Measurements from ENCODE around the gene UTF1. TPM values are rescaled to one million over a fixed set of nuclear protein-coding genes. Genes with fewer than 3 reads are reported as not detected.
A peak's percentile ranks its signal among the peaks of the same experiment; 100 is the strongest.

Gene UTF1
- total RNA-seq, 1 donor from 2014 or later, result 0.61 TPM

DNA sequence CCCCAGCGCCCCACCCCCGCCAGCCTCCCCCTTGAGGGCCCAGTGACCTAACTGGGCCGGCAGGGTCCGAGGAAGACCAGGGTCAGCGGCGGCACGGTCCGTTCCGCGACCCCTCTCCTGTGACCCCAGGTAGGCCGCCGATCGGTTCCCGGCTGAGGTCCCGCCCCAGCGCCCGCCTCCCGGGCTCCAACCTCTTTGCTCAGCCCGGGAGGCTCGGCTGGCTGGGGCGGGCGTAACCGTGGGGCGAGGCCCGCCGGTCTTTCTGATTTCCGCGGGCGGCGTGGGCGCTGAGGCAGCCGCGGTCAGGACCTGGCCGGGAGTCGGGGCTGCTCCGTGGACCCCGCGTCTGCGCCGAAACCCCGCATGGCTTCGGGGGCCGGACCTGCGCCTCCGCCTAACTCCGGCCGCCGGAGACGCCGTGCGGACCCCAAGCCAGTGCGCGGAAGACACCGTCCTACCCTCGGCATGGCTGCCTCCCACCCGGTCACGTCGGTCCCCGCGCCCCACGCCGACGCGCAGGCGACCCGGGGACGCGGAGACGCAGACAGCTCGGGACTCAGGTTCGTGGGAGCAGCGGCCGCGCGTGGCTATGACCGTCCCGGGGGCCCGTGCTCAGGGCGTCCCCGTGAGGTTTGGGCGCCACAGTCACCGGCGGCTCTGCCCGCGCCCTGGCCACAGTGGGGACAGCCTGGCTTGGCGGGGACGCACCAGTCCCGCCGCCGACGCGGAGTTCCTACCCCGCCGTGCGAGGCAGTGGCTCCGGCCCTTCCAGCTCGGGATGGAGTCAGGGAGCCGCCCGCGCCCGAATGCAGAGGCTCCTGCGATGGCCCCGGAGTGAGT is 6.6 kb downstream of the UTF1 start:
- TF ChIP-seq, protein P1, sequence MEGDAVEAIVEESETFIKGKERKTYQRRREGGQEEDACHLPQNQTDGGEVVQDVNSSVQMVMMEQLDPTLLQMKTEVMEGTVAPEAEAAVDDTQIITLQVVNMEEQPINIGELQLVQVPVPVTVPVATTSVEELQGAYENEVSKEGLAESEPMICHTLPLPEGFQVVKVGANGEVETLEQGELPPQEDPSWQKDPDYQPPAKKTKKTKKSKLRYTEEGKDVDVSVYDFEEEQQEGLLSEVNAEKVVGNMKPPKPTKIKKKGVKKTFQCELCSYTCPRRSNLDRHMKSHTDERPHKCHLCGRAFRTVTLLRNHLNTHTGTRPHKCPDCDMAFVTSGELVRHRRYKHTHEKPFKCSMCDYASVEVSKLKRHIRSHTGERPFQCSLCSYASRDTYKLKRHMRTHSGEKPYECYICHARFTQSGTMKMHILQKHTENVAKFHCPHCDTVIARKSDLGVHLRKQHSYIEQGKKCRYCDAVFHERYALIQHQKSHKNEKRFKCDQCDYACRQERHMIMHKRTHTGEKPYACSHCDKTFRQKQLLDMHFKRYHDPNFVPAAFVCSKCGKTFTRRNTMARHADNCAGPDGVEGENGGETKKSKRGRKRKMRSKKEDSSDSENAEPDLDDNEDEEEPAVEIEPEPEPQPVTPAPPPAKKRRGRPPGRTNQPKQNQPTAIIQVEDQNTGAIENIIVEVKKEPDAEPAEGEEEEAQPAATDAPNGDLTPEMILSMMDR (IDR thresholded peaks at IDR 0.05; ENCODE audit: partially characterized antibody, unreplicated experiment), result no peak
- no peak for DNase-seq
- Mint-ChIP-seq H3K4me3 (ENCODE audit: unreplicated experiment) (no peak overlapping the region), H3K27me3 (ENCODE audit: unreplicated experiment) (peaks cover 20% of the 10 kb centered on the region), H3K27ac (ENCODE audit: unreplicated experiment) (no peak overlapping the region), H3K36me3 (ENCODE audit: unreplicated experiment) (no peaks in the 10 kb centered on the region), H3K9me3 (ENCODE audit: unreplicated experiment) (peaks cover 5% of the 10 kb centered on the region), H3K4me1 (ENCODE audit: low read depth, unreplicated experiment) (peaks cover 4% of the 10 kb centered on the region)

DNA sequence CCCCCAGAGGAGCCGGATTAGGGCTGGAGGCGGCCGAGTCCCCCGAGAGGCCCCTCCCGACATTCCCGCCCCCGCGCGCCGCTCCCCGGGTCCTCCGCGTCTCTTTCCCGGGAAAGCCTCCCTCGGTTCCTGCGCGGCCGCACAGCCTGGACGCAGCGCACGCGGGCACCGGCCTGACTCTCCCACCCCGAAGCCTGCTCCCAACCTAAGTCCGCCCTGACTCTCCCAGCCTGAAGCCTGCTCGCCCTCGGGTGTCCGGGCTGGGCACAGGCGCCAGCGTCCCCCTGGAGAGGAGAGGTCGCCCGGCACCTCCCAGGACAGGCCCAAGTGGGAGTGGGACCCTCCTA is 7.2 kb downstream of the UTF1 start:
- Mint-ChIP-seq H3K27me3 (ENCODE audit: unreplicated experiment) (peaks cover 18% of the 10 kb centered on the region), H3K36me3 (ENCODE audit: unreplicated experiment) (no peaks in the 10 kb centered on the region), H3K27ac (ENCODE audit: unreplicated experiment) (no peak overlapping the region), H3K4me1 (ENCODE audit: low read depth, unreplicated experiment) (peaks cover 4% of the 10 kb centered on the region), H3K9me3 (ENCODE audit: unreplicated experiment) (peaks cover 5% of the 10 kb centered on the region), H3K4me3 (ENCODE audit: unreplicated experiment) (no peak overlapping the region)
- TF ChIP-seq, protein P1 (IDR thresholded peaks at IDR 0.05; ENCODE audit: partially characterized antibody, unreplicated experiment), result no peak
- DNase-seq, result no peak

DNA sequence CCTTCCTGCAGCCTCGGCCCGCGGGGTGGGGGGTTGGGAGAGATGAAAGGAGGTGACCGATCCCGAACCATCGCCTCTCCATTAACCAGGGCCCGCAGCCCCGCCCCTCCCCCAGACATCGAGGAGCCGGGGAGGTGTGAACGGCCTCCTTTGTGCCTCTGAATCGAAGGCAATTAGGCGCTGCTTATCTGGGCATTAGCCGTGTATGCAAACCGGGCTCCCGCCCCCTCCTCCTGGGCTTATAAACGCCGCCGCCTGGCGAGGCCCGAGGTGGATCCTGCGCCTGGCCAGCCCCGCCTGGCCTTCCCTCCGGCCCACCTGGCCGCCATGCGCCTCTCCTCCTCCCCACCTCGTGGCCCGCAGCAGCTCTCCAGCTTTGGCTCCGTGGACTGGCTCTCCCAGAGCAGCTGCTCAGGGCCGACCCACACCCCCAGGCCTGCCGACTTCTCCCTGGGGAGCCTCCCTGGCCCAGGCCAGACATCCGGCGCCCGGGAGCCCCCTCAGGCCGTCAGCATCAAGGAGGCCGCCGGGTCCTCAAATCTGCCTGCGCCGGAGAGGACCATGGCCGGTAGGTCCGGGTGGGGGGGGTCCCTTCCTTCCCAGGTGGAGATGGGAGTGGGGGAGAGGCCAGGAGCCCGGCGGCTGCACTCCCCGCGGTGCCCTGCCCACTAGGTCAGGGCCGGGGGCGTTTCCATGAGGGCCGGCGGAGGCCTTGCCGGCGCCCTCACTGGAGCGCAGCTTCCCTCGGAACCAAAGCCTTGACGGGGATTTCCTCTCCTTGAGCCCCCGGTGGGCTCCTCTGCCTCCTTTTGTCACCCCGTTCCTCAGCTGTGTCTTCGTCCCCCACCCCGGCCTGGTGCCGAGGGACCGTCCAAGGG is 7.8 kb downstream of the UTF1 start, which contains the start of gene VENTX:
Gene VENTX (plus strand): TSS at position 268 of the 878 bp plus-strand sequence. CDS start 60 bp downstream, at position 328.
- peak within 1 kb of the TSS; percentile 33 for H3K27ac Mint-ChIP-seq (ENCODE audit: unreplicated experiment)
- peaks cover 16% of the 10 kb centered on the region for H3K27me3 Mint-ChIP-seq (ENCODE audit: unreplicated experiment)
- TF ChIP-seq, protein P1 (IDR thresholded peaks at IDR 0.05; ENCODE audit: partially characterized antibody, unreplicated experiment), result no peak
- DNase-seq, result peak; percentile 67
- peaks cover 4% of the 10 kb centered on the region for H3K4me1 Mint-ChIP-seq (ENCODE audit: low read depth, unreplicated experiment)
- peak within 1 kb of the TSS; percentile 59 for H3K4me3 Mint-ChIP-seq (ENCODE audit: unreplicated experiment)
- peaks cover 5% of the 10 kb centered on the region for H3K9me3 Mint-ChIP-seq (ENCODE audit: unreplicated experiment)
- no peaks in the 10 kb centered on the region for H3K36me3 Mint-ChIP-seq (ENCODE audit: unreplicated experiment)

DNA sequence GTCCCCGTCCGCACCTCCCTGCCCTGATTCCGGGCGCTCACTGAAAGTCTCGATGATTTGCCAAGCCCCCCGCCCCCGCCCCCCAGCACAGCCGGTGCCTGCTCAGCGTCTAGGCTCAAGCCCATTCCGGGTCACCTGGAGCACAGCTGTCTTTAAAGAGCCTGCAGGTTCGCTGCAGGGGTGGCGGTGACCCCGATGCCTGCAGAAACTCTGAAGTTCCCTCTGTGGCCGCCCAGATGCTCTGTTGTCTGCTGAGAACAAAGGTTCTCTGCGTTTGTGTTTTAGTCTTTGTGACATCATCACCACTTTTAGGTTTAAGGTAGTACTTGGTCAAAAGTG is 8.4 kb downstream of the UTF1 start:
- DNase-seq, result no peak
- H3K27ac Mint-ChIP-seq (ENCODE audit: unreplicated experiment), result peak overlapping the region; percentile 33

More for the DNA sequence above, 8.4 kb downstream of the UTF1 start:
- H3K27me3 Mint-ChIP-seq (ENCODE audit: unreplicated experiment), result peaks cover 16% of the 10 kb centered on the region
- H3K36me3 Mint-ChIP-seq (ENCODE audit: unreplicated experiment), result no peaks in the 10 kb centered on the region
- H3K4me3 Mint-ChIP-seq (ENCODE audit: unreplicated experiment), result peak overlapping the region; percentile 59
- H3K4me1 Mint-ChIP-seq (ENCODE audit: low read depth, unreplicated experiment), result peaks cover 7% of the 10 kb centered on the region
- peaks cover 6% of the 10 kb centered on the region for H3K9me3 Mint-ChIP-seq (ENCODE audit: unreplicated experiment)
- TF ChIP-seq, protein P1 (IDR thresholded peaks at IDR 0.05; ENCODE audit: partially characterized antibody, unreplicated experiment), result no peak
